Activated CD4-positive, alpha-beta T cell treated with anti-CD3 and anti-CD28 coated beads, Interleukin-2, amount 50 U/mL, for 1 hour (primary cell): ENCODE data around the gene CKAP2L.

Experiments used
- DNase-seq: peaks from one replicate; pipeline ENCODE4 v3.0.0-alpha.2; 2020

CKAP2L gene, protein sequence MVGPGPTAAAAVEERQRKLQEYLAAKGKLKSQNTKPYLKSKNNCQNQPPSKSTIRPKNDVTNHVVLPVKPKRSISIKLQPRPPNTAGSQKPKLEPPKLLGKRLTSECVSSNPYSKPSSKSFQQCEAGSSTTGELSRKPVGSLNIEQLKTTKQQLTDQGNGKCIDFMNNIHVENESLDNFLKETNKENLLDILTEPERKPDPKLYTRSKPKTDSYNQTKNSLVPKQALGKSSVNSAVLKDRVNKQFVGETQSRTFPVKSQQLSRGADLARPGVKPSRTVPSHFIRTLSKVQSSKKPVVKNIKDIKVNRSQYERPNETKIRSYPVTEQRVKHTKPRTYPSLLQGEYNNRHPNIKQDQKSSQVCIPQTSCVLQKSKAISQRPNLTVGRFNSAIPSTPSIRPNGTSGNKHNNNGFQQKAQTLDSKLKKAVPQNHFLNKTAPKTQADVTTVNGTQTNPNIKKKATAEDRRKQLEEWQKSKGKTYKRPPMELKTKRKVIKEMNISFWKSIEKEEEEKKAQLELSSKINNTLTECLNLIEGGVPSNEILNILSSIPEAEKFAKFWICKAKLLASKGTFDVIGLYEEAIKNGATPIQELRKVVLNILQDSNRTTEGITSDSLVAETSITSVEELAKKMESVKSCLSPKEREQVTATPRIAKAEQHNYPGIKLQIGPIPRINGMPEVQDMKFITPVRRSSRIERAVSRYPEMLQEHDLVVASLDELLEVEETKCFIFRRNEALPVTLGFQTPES

DNA sequence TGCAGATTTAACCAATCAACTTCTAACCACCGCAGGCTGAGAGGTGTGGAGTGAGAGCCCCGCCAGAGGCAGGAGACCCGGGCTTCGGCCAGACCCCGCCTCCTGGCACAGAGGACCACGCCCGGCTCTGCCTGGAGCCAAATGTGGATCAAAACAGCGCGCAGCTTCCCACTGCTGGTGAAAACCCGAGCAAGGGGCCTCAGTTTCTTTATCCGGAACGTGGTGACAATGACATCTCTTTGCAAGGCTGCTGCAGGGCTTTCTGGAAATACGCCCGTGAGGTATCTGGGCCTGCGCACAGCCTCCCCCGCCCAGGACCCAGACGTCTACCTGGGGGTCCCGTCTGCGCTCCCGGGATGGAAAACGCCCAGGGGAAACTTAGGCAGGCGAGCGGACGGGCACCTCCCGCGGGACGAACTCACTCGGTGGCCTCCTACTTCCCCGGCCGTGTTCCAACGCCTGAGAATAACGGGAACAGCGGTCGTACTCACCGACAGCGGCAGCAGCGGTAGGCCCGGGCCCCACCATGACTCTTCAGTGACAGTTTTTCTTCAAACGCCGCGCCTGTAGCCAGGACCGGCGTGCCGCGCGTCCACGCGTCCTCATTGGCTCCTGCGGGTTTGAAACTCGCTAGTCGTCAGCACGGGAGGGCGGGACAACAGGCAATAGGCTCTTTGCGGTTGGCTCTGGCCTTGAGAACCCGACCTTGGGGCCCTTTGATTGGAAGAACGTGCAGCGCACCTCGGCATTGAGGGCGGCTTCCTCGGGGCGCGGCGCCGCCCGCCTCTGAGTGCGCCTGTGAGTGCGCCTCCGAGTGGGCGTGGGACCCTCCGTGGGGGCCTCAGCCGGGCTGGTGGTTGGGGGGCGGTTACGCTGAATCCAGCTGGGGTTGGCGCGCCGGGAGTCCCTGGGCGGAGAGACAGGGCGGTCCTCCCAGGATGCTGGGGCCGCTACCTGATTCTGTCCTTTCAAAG lies at the start of gene CKAP2L:
Gene CKAP2L, minus strand, starts transcription at position 539 of the 974 bp plus-strand sequence. Its CDS starts 11 bp downstream, at position 528.
- DNase-seq = peak; percentile 94

DNA sequence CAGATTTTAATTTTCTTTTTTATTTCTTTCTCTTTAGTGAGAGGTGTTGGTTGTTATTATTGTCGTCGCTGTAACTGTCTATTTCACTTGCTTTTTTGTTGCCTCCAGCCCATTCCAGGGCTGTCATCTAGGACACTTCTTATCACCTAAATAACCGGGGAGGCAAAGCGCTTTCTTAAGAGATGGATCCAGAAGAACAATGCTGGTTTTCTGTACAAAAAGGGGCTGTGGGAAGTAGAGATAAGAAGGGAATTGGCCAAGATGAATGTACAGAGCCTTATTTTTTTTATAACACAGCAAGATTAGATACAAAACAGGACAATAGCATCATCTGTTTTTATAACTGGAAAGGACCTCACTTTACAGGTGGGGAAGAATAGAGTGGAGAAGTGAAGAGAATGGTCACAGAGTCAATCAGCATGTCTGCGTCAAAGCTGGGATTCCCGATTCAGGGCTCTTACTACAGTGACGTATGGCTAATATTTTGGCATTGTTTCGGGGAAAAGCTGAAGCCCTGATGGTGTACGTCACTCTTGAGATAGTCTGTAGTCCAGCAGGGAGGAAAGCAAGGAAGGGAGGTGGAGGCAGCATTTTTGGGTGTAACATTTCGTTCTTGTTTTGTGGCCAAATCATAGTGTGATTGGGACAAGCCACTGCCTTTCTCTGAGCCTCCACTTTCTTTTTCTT lies 49.0 kb upstream of the CKAP2L start:
- DNase-seq = no peak

DNA sequence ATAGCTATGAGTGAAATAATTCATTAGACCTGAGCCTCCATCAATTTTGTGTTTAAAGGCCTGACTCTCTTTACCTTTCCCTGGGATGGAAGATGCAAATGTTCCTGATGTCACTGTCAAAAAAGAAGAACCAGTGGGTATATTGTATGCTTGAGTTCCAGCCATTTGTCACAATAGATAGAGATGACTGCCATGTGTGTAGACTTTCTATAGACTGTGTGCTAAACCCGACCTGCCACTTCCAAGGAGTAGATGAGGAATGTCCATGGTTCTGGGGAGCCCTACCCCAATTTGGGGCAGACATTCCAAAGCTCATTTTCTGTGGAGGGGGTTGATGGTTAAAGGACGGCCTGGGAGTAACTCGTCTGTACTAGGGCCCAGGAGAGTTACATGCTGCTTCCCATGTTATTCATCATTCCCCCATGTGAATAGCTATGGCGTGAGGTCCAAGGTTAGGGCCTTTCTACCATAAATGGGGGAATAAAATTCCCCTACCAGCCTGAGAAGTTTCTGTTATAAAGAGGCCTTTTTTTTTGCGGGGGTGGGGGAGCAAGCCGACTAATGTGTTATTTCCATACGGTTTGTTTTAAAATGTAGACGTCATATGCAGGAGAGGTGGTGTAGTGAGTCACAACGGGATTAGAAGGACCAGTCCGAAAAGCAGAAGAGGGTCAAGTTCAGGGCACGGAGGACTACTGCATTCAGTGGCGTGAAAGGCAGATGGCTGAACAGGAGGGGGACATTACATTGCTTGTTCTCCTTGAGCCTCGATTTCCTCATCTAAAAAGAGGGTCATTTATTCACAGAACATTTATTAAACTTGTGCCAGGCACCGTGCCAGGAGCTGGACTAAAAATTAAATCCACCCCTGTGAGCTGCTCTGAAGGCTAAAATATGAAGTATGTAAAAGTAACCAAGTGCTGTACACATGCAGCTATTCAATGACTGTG lies 48.2 kb upstream of the CKAP2L start:
- no peak for DNase-seq

DNA sequence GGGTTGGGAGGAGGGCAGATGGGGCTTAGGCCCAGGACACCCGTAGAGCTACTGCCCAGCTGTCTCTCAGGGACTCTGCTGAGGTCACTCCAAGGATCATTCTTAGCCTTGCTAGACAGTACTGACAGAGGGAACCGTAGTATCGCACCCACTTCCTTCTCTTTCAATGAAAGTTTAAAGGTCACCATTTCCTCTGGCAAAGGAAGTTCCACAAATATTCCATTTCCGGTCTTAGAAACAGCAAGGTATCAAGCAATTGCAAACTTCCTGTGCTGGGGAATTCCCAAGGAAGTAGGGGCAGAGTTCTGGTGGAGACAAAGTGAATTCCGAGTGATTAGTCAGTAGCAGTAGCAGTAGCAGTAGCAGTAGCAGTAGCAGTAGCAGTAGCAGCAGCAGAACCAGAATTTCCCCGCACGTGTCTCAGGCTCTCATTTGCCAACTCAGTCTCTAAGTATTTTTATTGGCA lies 47.5 kb upstream of the CKAP2L start:
- DNase-seq = no peak

DNA sequence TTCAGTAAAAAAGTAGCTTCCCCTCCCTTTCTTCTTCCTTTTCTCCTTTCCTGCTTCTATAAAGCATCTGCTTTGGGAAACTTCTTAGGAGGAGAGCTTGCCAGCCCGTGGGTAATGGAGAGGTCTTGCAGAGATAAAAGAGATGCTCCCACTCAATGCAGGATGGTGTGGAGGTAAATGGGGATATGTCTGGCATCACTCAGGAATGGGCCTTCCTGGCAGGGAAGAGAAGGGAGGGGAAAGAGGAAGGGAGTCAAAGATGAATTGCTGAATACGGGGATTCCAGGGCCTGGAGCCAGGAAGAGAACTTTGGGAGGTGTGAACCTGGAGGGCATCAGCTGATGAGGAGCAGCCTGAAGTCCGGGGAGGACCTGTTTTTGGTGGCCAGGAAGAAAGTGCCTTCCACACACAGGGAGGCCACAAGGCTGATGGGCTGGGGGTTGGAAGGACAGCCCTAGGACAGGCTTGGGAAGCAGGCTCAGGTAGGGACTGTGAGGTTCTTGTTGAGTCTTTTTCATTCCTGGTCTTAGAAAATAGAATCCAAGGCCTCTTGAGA lies 46.9 kb upstream of the CKAP2L start:
- no peak for DNase-seq

DNA sequence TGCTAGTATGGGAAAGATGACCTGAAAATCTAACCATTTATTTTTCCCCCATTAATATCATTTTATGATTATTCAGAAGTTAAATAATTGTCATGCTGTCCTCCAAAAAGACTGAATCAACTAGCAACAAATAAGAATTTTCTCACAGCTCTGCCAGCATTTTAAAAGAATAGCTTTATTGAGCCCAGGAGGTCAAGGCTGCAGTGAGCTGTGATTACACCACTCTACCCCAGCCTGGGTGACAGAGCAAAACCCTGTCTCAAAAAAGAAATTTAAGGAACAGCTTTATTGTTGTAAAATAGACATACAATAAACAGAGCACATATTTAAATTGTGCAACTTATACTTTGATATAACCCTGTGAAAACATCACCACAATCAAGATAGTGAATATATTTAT lies 44.7 kb upstream of the CKAP2L start:
- DNase-seq = no peak

DNA sequence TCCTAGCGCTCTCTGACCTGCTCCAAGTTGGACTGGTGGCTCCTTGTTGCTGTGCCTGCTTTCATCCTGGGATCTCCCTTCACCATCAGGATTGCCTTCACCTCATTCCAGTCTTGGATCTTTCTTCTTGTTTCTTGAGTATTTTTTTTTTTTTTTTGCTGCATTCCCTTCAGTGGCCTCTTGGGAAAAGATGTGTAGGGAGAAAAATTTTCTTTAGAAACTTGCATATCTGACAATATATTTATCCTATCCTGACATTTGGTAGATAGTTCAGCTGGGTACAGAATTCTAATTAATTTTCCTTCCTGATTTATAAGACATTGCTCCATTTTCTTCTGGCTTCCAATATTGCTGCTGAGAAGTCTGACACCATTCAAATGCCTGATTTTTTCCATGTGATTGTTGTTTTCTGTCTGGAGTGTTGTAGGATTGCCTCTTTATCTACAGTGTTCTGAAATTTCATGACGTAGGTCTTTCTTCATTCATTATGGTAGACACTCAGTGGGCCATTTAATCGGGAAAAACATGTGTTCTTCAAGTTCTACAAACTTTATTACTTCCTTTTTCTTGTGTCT lies 42.9 kb upstream of the CKAP2L start:
- no peak for DNase-seq

DNA sequence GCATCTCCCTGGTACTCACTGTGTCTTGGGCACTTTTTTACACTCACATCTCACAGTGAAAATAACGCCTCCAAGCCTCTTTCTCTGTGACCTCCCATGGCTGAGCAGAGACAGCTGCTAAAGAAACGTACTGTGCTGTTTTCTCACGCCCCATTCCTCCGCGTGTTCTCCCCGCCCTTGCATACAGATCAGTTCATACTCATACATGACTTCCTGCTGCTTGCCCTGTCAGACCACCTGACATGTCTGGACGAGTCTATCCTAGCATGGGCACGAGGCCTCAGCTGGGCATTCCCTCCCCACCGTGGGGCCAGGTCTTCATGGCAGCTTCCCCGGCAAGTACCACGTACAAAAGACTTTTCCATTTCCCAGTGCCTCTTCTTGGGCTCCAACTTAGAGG lies 41.1 kb upstream of the CKAP2L start:
- no peak for DNase-seq

DNA sequence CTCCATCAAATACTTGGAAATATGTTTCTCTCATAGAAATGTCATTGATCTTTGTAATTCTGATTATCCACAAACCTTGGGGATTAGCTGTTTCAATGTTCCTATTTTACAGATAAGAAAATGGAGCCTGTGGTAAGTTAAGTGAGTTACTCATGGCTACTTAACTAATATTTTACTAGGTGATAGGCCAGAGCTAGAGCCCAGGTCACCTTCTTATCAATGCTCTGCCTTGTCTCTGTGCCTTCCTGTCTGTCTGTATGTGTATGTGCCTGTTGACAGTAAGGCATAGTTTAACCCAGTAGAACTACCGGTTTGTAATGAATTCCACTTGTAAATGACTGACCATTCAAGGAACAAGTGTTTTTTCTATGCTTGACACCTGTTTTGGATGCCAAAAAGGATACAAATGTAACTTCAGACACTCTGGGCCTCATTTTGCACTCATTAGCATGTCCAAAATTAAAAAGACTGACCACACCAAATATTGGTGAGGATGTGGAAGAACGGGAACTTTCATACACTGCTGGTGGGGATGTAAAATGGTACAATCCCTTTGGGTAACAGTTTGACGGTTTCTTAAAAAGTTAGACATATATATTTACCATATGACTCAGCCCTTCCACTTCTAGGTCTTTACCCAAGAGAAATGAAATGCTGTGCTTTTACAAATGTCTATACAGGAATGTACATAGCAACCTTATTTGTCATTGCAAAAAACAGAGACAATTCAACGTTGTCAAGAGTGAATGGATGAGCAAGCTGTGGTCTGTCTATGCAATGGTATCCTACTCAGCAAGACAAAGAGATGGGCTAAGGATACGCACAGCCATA lies 39.5 kb upstream of the CKAP2L start:
- no peak for DNase-seq

DNA sequence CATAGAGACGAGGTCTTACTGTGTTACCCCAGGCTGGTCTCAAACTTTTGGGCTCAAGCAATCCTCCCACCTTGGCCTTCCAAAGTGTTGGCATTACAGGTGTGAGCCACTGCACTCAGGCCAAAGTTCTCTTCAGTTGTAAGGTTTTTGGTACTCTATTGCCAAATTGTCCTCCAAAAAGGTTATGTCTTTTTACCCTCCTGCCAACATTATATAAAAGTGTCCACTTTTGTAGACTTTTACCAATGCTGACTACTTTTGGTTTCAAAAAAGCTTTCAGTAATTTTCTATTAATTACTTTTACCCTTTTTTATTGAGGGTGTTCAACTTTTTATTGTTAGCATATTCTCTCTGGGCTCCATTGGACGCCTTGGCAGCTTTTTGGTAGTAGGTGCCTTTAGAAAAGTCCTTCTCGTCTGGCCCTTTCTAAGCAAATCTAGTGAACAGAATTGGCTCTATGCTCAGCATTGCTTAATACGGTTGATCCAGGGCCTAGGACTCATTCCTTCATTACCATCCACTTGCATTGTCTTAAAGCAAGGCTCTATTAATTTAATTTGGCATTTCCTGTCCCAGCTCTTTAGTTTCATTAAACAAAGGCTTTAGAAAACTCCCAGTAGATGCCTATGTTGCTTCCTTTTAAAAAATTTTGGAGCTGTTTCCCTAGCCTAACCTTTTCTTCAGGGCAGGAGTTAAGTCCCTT lies 36.6 kb upstream of the CKAP2L start:
- DNase-seq = no peak

DNA sequence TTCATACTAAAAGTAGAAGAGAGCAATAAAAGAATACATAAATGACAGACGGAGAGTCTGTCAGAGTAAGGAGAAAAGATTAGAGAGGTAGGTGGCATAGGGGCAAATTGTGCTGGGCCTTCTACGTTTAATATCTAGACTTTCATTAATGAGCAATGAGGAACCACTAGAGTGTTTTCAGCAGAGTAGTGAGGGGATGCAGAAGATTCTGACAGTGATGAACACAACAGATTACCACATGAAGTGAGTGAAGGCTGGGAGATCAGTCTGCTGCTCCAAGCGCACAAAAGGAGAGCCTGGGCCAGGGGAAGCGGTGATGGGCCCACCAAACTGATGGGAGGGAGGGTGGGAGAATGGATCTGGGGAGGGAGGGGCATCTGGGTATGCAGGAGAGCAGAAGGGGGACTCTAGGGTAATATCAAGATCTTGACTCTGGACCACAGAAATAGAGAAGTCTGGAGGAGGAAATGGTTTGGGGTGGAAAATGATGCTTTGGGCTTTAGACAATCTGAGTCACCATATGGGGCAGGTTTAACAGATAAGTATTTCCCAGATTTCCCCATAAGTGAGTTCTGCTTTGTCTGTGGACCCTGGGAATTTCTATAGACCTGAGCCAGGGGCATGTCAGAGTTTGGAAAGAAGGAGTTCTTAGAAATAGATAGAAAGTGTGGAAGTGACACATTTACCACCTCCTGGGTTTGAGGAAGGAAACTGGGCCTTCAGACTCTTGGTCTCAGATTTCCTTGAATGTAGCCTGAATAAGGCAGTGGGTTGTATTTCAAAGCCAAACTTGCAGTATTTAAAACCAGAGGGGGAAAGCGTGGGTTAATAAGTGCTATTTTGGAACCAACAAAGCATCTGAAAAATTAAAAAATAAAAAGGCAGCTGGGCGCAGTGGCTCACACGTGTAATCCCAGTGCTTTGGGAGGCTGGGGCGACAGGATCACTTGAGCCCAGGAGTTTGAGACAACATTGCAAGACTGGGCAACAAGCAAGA lies 34.9 kb upstream of the CKAP2L start:
- DNase-seq = no peak

DNA sequence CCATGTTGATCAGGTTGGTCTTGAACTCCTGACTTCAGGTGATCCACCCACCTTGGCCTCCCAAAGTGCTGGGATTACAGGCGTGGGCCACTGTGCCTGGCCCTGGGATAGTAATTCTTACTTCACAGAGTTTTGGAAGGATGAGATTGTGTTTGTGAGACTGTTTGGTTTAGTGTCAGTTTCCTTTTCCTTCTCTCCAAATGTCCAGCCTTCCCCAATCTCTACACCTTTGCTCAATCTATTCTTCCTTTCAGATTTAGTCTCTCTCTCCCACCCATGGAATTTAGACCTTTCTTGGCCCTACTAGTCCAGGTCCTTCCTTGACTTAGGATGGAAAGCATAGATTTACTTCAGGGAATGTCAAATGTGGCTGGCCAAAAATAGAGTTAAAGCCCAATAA lies 32.1 kb upstream of the CKAP2L start:
- DNase-seq = no peak

DNA sequence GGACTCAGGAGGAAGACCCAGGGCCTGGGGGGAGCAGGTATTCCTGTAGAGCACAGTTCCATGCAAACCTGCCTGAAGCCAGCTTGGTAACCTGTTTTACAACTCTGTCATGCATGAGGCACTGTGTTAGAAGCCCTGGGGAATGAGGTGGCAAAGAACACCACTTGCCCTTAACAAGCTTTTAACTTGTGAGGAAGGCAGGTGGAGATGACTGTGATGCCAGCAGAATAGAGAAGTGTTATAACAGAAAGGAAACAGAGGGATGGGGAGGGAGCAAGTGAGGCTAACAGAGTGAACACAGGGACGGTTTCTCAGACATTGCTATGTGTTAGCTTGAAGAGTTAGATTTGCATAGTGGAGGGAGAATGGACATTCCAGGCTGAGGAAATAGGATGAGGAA lies 31.4 kb upstream of the CKAP2L start:
- no peak for DNase-seq

DNA sequence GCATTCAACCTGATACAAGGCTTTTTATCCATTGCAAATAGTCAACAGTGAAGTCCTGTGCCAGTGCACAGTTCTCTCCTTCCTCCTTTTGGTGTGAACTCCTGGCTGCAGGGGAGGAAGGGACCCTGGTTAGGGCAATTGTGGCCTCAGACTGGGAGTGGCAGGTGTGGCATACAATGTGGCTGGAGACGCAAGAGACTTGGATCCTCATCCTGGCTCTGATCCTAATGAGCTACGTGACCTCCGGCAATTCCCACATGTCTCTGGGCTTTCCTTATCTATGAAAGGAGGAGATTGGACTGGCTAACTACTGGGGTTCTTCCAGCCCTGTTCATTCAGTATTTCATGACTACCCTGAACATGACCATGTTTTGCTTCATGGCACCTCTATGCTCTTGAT lies 30.4 kb upstream of the CKAP2L start:
- no peak for DNase-seq

DNA sequence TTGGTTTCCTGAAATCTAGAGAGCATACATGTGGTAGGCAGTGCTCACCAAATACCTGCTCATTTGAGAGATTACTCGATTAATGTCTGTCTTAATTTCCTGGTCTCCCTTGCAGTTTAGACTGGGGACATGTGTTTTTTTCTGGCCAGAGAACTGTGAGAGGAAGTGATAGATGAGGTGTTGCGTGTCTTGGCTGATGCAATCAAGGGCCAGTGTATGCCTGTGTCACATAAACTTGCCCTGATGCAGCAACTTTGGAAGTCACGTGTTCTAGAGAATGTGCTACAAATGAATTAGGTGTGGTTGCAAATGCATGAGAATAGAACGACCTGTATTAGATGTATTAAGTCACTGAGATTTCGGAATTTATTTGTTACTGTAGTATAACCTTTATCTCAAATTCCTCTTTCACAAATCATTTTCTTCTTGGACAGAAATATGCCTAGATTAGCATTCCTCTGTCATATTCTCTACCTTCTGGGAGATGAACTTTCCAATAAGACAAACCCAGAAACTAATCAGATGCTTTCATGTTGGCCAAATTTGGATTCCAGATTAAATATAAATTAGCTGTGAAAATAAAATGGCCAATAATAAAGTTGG lies 29.8 kb upstream of the CKAP2L start:
- DNase-seq = no peak

DNA sequence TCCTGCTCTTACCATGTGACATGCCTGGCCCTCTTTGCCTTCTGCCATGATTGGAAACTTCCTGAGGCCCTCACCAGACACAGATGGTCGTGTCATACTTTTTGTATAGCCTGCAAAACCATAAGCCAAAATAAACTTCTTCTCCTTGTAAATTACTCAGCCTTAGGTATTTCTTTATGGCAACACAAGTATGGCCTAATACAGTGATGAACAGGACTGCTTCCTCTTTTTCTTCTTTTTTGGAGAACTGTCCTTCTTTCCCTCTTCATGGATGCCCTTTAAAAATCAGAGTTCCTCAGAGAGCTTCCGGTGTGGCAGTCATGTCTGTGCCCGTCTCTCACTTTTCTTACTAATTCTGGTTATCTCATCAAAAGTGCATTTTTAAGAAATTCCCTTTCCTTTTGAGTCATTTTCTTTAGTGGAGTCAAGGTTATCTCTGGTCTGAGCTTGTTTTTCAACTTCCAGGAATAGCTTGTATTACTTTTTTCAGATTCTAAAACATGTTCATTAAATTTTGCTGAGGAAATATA lies 29.1 kb upstream of the CKAP2L start:
- DNase-seq = no peak

DNA sequence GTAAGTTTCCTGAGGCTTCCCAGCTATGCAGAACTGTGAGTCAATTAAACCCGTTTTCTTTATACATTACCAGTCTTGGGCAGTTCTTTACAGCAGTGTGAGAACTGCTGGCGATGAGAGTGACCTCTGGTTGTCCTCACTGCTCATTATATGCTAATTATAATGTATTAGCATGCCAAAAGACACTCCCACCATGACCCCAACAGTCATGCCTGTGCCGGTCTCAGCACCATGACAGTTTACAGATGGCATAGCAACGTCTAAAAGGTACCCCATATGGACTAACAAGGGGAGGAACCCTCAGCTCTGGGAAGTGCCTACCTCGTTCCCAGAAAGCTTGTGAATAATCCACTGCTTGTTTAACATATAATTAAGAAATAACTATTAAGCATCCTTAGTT lies 28.0 kb upstream of the CKAP2L start:
- DNase-seq = no peak
